Nephron progenitor cell (in vitro differentiated cells): Measurements from ENCODE around the gene PREX1.
A peak's percentile ranks its signal among the peaks of the same experiment; 100 is the strongest.

ENCODE experiments used
- DNase-seq: peaks from one replicate; pipeline ENCODE4 v3.0.0; 2021
- H3K27ac Mint-ChIP-seq: 2 replicates; pipeline ENCODE4 v1.8.0; 2021; ENCODE audit warnings: mild to moderate bottlenecking, moderate library complexity, mixed read lengths
- H3K27me3 Mint-ChIP-seq: 2 replicates; pipeline ENCODE4 v1.8.0; 2021; ENCODE audit warnings: mild to moderate bottlenecking, low read depth, mixed read lengths; ENCODE audit not compliant: poor library complexity
- H3K36me3 Mint-ChIP-seq: 2 replicates; pipeline ENCODE4 v1.8.0; 2021; ENCODE audit warnings: low read depth, mixed read lengths
- H3K4me1 Mint-ChIP-seq: 2 replicates; pipeline ENCODE4 v1.8.0; 2021; ENCODE audit warnings: mixed read lengths
- H3K4me3 Mint-ChIP-seq: 2 replicates; pipeline ENCODE4 v1.8.0; 2021; ENCODE audit warnings: mild to moderate bottlenecking, moderate library complexity, mixed read lengths
- H3K9me3 Mint-ChIP-seq: 2 replicates; pipeline ENCODE4 v1.8.0; 2021; ENCODE audit warnings: mild to moderate bottlenecking, moderate library complexity, mixed read lengths
- CTCF ChIP-seq: fragments of 200-600 bp; sonication (generic); IDR thresholded peaks from 2 replicates; pipeline ENCODE4 v1.5.0; 2021; ENCODE audit warnings: antibody characterized with exemption

PREX1 gene

DNA sequence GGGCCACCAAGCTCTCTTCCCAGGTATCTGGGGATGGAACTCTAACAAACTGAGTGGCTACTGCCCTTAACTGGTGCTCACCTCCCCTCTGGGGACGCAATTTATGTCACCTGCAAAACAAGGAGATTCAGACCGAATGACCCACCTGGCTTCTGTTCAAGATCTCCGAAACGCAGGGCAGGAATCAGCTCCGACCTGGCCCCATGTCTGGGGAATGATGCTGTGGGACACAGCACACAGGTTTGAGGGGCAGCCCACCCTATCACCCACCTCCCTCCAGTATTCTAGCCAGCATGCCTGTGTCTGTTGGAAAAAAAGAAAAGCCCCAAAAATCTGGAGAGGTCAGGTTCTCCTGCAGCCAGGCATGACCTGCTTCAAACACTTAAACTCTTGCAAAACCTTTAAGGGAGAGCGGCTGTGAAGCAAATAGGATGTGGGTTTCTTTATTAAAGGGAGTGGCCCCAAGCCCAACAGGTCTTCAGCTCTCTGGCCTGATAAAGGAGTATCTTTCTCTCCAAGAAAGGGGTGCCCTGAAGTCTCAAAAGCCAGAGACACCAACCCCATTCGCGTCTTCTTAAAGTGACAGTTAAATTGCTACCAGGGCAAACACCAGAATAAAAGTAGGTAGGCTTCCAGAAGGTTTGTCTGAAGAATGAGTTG lies 6.4 kb downstream of the PREX1 start:
- Mint-ChIP-seq H3K4me1 (peaks cover 67% of the 10 kb centered on the region), H3K36me3 (peaks cover 9% of the 10 kb centered on the region), H3K4me3 (no peak overlapping the region), H3K27ac (peak overlapping the region; percentile 48), H3K9me3 (no peaks in the 10 kb centered on the region), H3K27me3 (no peaks in the 10 kb centered on the region)
- no peak for DNase-seq
- no peak for TF ChIP-seq CTCF

GRCh38 chr20:48820649-48820973 lies 7.2 kb downstream of the PREX1 start:
- H3K27ac Mint-ChIP-seq = no peak overlapping the region
- TF ChIP-seq CTCF = no peak
- no peak for DNase-seq
- no peaks in the 10 kb centered on the region for H3K27me3 Mint-ChIP-seq
- no peaks in the 10 kb centered on the region for H3K9me3 Mint-ChIP-seq
- peaks cover 60% of the 10 kb centered on the region for H3K4me1 Mint-ChIP-seq
- no peak overlapping the region for H3K4me3 Mint-ChIP-seq
- H3K36me3 Mint-ChIP-seq = peaks cover 9% of the 10 kb centered on the region

DNA sequence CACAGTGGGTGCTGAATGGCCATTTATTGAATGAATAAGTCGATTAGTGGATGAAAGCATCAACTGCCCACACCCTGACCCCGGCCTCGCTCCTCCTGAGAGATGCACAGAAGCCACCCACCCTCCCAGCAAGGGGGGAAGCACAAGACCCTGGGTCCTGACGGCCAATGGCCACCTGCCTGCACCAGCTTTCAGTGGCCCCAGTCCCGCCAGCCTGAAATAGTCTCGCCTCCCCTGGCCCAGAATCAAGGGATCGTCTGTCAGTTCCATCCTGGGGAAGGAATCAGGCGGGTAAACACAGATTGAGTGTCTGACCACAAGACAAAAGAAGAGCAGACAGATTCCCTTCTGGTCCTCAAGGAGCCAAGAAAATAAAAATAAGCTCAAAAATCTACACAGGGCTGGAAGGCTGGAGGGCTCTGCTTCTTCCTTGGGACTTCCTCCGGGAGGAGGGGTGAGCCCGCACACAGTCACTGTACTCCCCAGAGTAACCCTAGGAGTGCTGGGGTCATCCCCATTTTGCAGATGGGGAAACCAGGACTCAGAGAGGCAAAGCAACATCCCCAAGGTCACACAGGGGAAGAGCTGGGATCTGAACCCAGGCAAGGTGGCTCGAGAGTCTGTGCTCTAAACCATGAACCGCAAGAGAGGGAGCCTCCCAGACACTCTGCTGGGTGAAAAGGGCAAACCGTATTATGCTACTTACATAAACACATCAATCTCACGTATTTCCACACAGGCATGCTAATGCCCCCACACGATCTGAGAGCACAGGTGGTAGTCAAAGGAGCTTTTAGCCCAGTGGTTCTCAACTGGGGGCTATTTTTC lies 7.8 kb downstream of the PREX1 start:
- Mint-ChIP-seq H3K27me3 (no peaks in the 10 kb centered on the region), H3K4me1 (peaks cover 54% of the 10 kb centered on the region), H3K9me3 (no peaks in the 10 kb centered on the region), H3K27ac (no peak overlapping the region), H3K4me3 (no peak overlapping the region), H3K36me3 (peaks cover 9% of the 10 kb centered on the region)
- TF ChIP-seq CTCF = no peak
- no peak for DNase-seq

DNA sequence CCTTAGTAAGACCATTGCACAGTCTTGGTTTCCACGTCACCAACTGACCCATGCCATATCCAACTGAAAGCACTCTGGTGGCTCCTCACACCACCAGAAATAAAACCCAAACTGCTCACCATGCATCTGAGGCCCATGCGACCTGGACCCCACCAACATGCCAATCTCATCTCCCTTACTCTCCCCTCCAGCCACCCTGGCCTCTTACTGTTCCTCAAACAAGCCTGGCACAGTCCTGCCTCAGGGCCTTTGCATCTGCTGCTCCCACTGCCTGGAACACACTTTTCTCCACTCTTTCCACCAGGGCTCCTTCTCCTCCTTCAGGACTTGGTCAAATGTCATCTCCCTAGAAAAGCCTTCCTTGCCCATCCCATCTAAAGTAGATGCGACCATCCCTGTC lies 8.7 kb downstream of the PREX1 start:
- Mint-ChIP-seq H3K27ac (no peak overlapping the region), H3K4me1 (peaks cover 46% of the 10 kb centered on the region), H3K36me3 (peaks cover 9% of the 10 kb centered on the region), H3K9me3 (no peaks in the 10 kb centered on the region), H3K4me3 (peak overlapping the region; percentile 36), H3K27me3 (no peaks in the 10 kb centered on the region)
- no peak for TF ChIP-seq CTCF
- DNase-seq = no peak

GRCh38 chr20:48818481-48818987 lies 9.3 kb downstream of the PREX1 start:
- Mint-ChIP-seq H3K4me1 (peaks cover 46% of the 10 kb centered on the region), H3K27me3 (no peaks in the 10 kb centered on the region), H3K4me3 (no peak overlapping the region), H3K9me3 (no peaks in the 10 kb centered on the region), H3K36me3 (peaks cover 9% of the 10 kb centered on the region), H3K27ac (no peak overlapping the region)
- no peak for TF ChIP-seq CTCF
- no peak for DNase-seq
